Occipital lobe (tissue), 2 donors: Measurements from ENCODE around the gene TMEM106C. TPM values are rescaled to one million over a fixed set of nuclear protein-coding genes. Genes with fewer than 3 reads are reported as not detected.

Experiments
- DNase-seq: peaks from one replicate; lab custom pipeline; 2025; lab: John Stamatoyannopoulos, UW
- total RNA-seq: library from RNA; depleted of rRNA; stranded (reverse); fragments of >200 nt; gene quantifications from one replicate; pipeline ENCODE4 v1.2.3, GENCODE V29; 2014

TMEM106C gene
- total RNA-seq, 1 donor from 2014 or later = 73.6 TPM

GRCh38 chr12:47995981-47996401, 32.6 kb downstream of the TMEM106C start:
- no peak for DNase-seq

GRCh38 chr12:47997321-47997720, 33.9 kb downstream of the TMEM106C start:
- no peak for DNase-seq

GRCh38 chr12:47999816-48000215, 36.4 kb downstream of the TMEM106C start:
- DNase-seq = no peak

- DNase-seq = no peak
These were observed 37.6 kb downstream of the TMEM106C start for GRCh38 chr12:48000878-48001504.

GRCh38 chr12:48001505-48002413, 38.4 kb downstream of the TMEM106C start:
- DNase-seq = no peak

- no peak for DNase-seq
These were observed 39.0 kb downstream of the TMEM106C start for GRCh38 chr12:48002414-48002730.

GRCh38 chr12:48002773-48003218, 39.4 kb downstream of the TMEM106C start:
- no peak for DNase-seq

GRCh38 chr12:48003226-48004052, 40.0 kb downstream of the TMEM106C start:
- DNase-seq = no peak

GRCh38 chr12:48004053-48004941, 40.9 kb downstream of the TMEM106C start, which contains the start of gene COL2A1:
COL2A1 (minus strand) TSS chr12:48004476; CDS start chr12:48004321, 155 bp downstream.
- no peak for DNase-seq

- no peak for DNase-seq
These were observed 41.8 kb downstream of the TMEM106C start for GRCh38 chr12:48005001-48005749.

- no peak for DNase-seq
These were observed 42.3 kb downstream of the TMEM106C start for GRCh38 chr12:48005750-48006021.

GRCh38 chr12:48007206-48007605, 43.8 kb downstream of the TMEM106C start:
- DNase-seq = no peak

GRCh38 chr12:48008349-48008748, 45.0 kb downstream of the TMEM106C start:
- no peak for DNase-seq

GRCh38 chr12:48008950-48009349, 45.6 kb downstream of the TMEM106C start:
- no peak for DNase-seq

GRCh38 chr12:48009471-48009870, 46.1 kb downstream of the TMEM106C start:
- DNase-seq = no peak

- no peak for DNase-seq
These were observed 47.1 kb downstream of the TMEM106C start for GRCh38 chr12:48010366-48010970.

GRCh38 chr12:48012070-48012469, 48.7 kb downstream of the TMEM106C start:
- DNase-seq = no peak

GRCh38 chr12:48013287-48013686, 49.9 kb downstream of the TMEM106C start:
- DNase-seq = no peak

GRCh38 chr12:48015129-48015528, 51.7 kb downstream of the TMEM106C start:
- DNase-seq = no peak

- DNase-seq = no peak
These were observed 52.6 kb downstream of the TMEM106C start for GRCh38 chr12:48015954-48016353.
